ENCODE data around the gene MYOM3.

- no peak for TF ChIP-seq POLR2A (IDR thresholded peaks at IDR 0.05)
- no peak for TF ChIP-seq CTCF (IDR thresholded peaks at IDR 0.05)
- TF ChIP-seq POLR2AphosphoS5 (IDR thresholded peaks at IDR 0.05; ENCODE audit: insufficient read depth in 1 of 2, low read depth in 1 of 2), result no peak
These were observed 18.4 kb upstream of the MYOM3 start for GRCh38 chr1:24130385-24130784.

All from vagina (tissue), 2 donors.